ENCODE data around the gene PIWIL4. TPM values are rescaled to one million over a fixed set of nuclear protein-coding genes. Genes with fewer than 3 reads are reported as not detected.

PIWIL4 gene
- total RNA-seq, 2 experiments from 2014 or later, result 0.15 to 0.22 TPM

DNA sequence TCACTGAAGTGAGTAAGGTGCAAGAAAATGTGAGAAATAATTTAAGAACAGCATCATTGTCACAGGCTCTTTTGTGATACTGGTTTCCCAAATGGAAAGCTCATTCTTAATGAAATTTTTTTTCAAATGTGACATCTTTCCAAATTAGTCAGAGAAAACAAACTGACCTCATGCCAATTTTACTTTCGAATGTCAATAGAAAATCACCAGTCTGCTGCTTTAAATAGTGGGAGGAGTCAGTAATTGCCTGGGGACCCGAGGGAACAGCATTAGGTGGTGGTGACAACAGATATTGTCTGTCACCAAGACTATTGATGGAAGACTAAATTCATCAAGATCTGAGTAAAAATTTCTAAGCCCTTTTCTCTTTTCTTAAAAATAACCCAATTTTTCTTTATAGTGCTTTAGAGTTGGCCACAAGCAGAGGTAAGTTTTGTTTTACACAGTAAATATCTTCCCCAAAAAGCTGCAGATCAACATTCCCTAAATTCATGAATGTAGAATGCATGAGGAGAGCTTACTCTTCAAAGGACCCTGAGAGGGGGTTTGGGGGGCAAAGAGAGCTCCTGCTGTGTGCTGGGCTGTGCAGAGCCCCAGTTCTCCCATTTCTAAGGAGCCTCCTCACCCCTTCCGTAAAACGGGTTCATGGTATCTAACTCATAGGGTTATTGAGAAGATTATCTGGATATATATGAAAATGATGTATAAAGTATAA, 95.1 kb downstream of the PIWIL4 start:
- Histone ChIP-seq H3K9me2 (ENCODE audit: insufficient read depth, low read length) (no peaks in the 10 kb centered on the region), H3K79me2 (ENCODE audit: insufficient read depth, low read depth, low read length) (no peaks in the 10 kb centered on the region), H3K4me2 (ENCODE audit: low read length) (no peak overlapping the region), H3K4me1 (ENCODE audit: insufficient read depth, low read length, poor library complexity, severe bottlenecking) (no peaks in the 10 kb centered on the region), H4K20me1 (ENCODE audit: insufficient read depth, low read length) (no peaks in the 10 kb centered on the region), H3K27ac (ENCODE audit: low read depth, low read length, poor library complexity, severe bottlenecking) (no peak overlapping the region), H3K4me3 (ENCODE audit: low read depth, low read length, poor library complexity, severe bottlenecking) (no peak overlapping the region), H3K36me3 (ENCODE audit: insufficient read depth, low read length) (no peaks in the 10 kb centered on the region), H3K9me3 (ENCODE audit: low read length) (no peaks in the 10 kb centered on the region), H2AFZ (ENCODE audit: low read length) (no peak overlapping the region)
- ChIA-PET CTCF (ENCODE audit: unreplicated experiment) (no interaction called here), POLR2A (interaction anchor here (0.7 kb wide), 1 partner anchor 562 kb away, joined by 3 read pairs; no protein-coding TSS in a partner anchor)
- no peak for DNase-seq (ENCODE audit: low spot score)
- intact Hi-C loops (cut with micrococcal nuclease; ENCODE audit: unreplicated experiment), result no loop called here
- TF ChIP-seq EZH2phosphoT487 (IDR thresholded peaks at IDR 0.05; ENCODE audit: borderline replicate concordance, low read depth, low read length), result no peak
- TF ChIP-seq, protein P1, sequence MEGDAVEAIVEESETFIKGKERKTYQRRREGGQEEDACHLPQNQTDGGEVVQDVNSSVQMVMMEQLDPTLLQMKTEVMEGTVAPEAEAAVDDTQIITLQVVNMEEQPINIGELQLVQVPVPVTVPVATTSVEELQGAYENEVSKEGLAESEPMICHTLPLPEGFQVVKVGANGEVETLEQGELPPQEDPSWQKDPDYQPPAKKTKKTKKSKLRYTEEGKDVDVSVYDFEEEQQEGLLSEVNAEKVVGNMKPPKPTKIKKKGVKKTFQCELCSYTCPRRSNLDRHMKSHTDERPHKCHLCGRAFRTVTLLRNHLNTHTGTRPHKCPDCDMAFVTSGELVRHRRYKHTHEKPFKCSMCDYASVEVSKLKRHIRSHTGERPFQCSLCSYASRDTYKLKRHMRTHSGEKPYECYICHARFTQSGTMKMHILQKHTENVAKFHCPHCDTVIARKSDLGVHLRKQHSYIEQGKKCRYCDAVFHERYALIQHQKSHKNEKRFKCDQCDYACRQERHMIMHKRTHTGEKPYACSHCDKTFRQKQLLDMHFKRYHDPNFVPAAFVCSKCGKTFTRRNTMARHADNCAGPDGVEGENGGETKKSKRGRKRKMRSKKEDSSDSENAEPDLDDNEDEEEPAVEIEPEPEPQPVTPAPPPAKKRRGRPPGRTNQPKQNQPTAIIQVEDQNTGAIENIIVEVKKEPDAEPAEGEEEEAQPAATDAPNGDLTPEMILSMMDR (conservative IDR thresholded peaks at IDR 0.05; ENCODE audit: low read length), result no peak
- no TSS peak for BruUV-seq (replicated peaks)

DNA sequence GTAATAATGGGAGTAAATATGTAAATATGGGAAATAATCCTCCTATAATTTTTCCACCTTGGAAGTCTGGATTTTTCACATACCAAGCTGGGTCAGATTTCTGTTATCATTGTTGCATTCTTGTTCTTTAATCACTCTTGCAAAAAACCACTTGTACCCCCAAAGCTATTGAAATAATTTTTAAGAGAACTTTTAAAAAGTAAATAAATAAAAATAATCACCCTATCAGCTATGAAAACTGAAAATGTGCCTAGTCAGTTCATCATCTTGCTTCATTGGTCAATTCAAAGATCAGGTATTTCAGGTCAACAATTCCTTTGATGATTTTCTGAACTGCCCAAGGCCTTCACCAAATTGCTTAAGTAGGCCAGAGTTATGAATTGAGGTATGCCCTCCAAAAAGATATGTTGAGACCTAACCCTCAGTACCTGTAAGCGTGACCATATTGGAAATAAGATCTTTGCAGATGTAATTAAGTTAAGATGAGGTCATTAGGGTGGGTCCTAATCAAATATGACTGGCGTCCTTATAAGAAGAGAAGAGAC, 95.8 kb downstream of the PIWIL4 start:
- H3K36me3 ChIP-seq (ENCODE audit: insufficient read depth, low read length), result no peaks in the 10 kb centered on the region
- H3K79me2 ChIP-seq (ENCODE audit: insufficient read depth, low read depth, low read length), result no peaks in the 10 kb centered on the region
- H3K9me3 ChIP-seq (ENCODE audit: low read length), result no peaks in the 10 kb centered on the region
- H4K20me1 ChIP-seq (ENCODE audit: insufficient read depth, low read length), result no peaks in the 10 kb centered on the region
- H2AFZ ChIP-seq (ENCODE audit: low read length), result no peak overlapping the region
- BruUV-seq (replicated peaks), result no TSS peak
- CTCF ChIA-PET (ENCODE audit: unreplicated experiment), result no interaction called here
- intact Hi-C loops (cut with micrococcal nuclease; ENCODE audit: unreplicated experiment), result no loop called here
- H3K4me1 ChIP-seq (ENCODE audit: insufficient read depth, low read length, poor library complexity, severe bottlenecking), result no peaks in the 10 kb centered on the region
- no peak overlapping the region for H3K4me2 ChIP-seq (ENCODE audit: low read length)
- POLR2A ChIA-PET, result interaction anchor here (0.7 kb wide), 1 partner anchor 562 kb away, joined by 3 read pairs; no protein-coding TSS in a partner anchor
- H3K27ac ChIP-seq (ENCODE audit: low read depth, low read length, poor library complexity, severe bottlenecking), result no peak overlapping the region
- no peak for DNase-seq (ENCODE audit: low spot score)
- TF ChIP-seq, protein P1 (conservative IDR thresholded peaks at IDR 0.05; ENCODE audit: low read length), result no peak
- no peak for TF ChIP-seq EZH2phosphoT487 (IDR thresholded peaks at IDR 0.05; ENCODE audit: borderline replicate concordance, low read depth, low read length)
- no peaks in the 10 kb centered on the region for H3K9me2 ChIP-seq (ENCODE audit: insufficient read depth, low read length)
- no peak overlapping the region for H3K4me3 ChIP-seq (ENCODE audit: low read depth, low read length, poor library complexity, severe bottlenecking)

DNA sequence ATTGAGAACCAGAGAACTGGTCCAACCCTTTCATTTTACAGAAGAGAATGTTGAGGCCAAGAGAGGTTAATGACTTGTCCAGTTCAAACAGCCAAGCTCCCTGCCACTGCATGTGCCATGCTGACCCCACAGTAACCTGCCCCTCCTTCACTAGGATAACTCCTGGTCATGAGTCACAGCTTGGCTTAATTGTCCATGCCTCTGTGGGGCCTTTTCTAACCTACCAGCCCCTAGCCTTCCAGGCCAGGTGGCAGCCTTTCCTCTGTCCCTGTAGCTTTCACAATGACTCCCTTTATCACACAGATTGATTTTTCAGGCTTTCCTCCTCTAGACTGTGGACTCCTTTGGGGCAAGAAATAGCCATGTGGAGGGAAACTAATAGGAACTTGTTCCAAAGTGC, 97.2 kb downstream of the PIWIL4 start:
- ChIA-PET CTCF (ENCODE audit: unreplicated experiment) (no interaction called here), POLR2A (no interaction called here)
- H3K9me3 ChIP-seq (ENCODE audit: low read length), result no peaks in the 10 kb centered on the region
- no peak overlapping the region for H3K27ac ChIP-seq (ENCODE audit: low read depth, low read length, poor library complexity, severe bottlenecking)
- BruUV-seq (replicated peaks), result no TSS peak
- no peaks in the 10 kb centered on the region for H3K79me2 ChIP-seq (ENCODE audit: insufficient read depth, low read depth, low read length)
- no peak overlapping the region for H3K4me2 ChIP-seq (ENCODE audit: low read length)
- H2AFZ ChIP-seq (ENCODE audit: low read length), result no peak overlapping the region
- H4K20me1 ChIP-seq (ENCODE audit: insufficient read depth, low read length), result no peaks in the 10 kb centered on the region
- H3K36me3 ChIP-seq (ENCODE audit: insufficient read depth, low read length), result no peaks in the 10 kb centered on the region
- intact Hi-C loops (cut with micrococcal nuclease; ENCODE audit: unreplicated experiment), result no loop called here
- no peak for TF ChIP-seq EZH2phosphoT487 (IDR thresholded peaks at IDR 0.05; ENCODE audit: borderline replicate concordance, low read depth, low read length)
- TF ChIP-seq, protein P1 (conservative IDR thresholded peaks at IDR 0.05; ENCODE audit: low read length), result no peak
- H3K4me1 ChIP-seq (ENCODE audit: insufficient read depth, low read length, poor library complexity, severe bottlenecking), result no peaks in the 10 kb centered on the region
- no peaks in the 10 kb centered on the region for H3K9me2 ChIP-seq (ENCODE audit: insufficient read depth, low read length)
- H3K4me3 ChIP-seq (ENCODE audit: low read depth, low read length, poor library complexity, severe bottlenecking), result no peak overlapping the region
- DNase-seq (ENCODE audit: low spot score), result no peak
